HEK293 (cell line): ENCODE data around the gene AHRR.

Experiments
- CTCF ChIA-PET: fragments of 350-600 bp; formaldehyde crosslinking; extraction: SDS; loops from one replicate; lab custom pipeline; 2021; ENCODE audit warnings: antibody characterized with exemption; lab: Yijun Ruan, JAX
- POLR2A ChIA-PET: fragments of 300-600 bp; formaldehyde crosslinking; extraction: SDS; loops from one replicate; lab custom pipeline; 2020; ENCODE audit warnings: antibody characterized with exemption, inconsistent platforms; lab: Yijun Ruan, JAX
- H3K27ac ChIP-seq: fragments of 200-500 bp; sonication (Bioruptor generic); 2 replicates; pipeline ENCODE4 v1.5.1; 2014; ENCODE audit warnings: low read depth, low read length, control low read depth, inconsistent platforms; ENCODE audit errors: extremely low read depth
- H3K36me3 ChIP-seq, 2 experiments: fragments of 200-500 bp in 1 of 2; sonication (Bioruptor generic) in 1 of 2; 1 replicate in 1 of 2; 2 replicates in 1 of 2; pipeline ENCODE4 v1.5.1; 2014 to 2017; ENCODE audit warnings: inconsistent platforms in 2 of 2, low read length in 2 of 2; ENCODE audit not compliant: control insufficient read depth in 2 of 2, insufficient read depth in 1 of 2
- H3K4me1 ChIP-seq: fragments of 200-500 bp; sonication (Bioruptor generic); 2 replicates; pipeline ENCODE4 v1.5.1; 2014; ENCODE audit warnings: mild to moderate bottlenecking, low read length, inconsistent platforms; ENCODE audit not compliant: control insufficient read depth, insufficient read depth
- H3K4me3 ChIP-seq: 2 replicates; pipeline ENCODE4 v1.5.1; 2011; ENCODE audit warnings: low read depth, mild to moderate bottlenecking, control low read depth, low read length, moderate library complexity
- H3K9me3 ChIP-seq: fragments of 200-500 bp; sonication (Bioruptor generic); 2 replicates; pipeline ENCODE4 v1.5.1; 2014; ENCODE audit warnings: low read depth, low read length, inconsistent platforms; ENCODE audit not compliant: control insufficient read depth, insufficient read depth
- EGR2 ChIP-seq: fragments of 450-650 bp; formaldehyde crosslinking; IDR thresholded peaks from 2 replicates; pipeline ENCODE4 v1.5.1; 2016; ENCODE audit warnings: low read depth, missing biosample characterization, missing genetic modification characterization
- HOXD13 ChIP-seq: sonication (generic); formaldehyde crosslinking; IDR thresholded peaks from 2 replicates; pipeline ENCODE4 v1.8.0; 2022; ENCODE audit warnings: missing genetic modification reagents, borderline replicate concordance
- KLF9 ChIP-seq: fragments of 450-650 bp; formaldehyde crosslinking; IDR thresholded peaks from 2 replicates; pipeline ENCODE4 v1.5.1; 2016; ENCODE audit warnings: missing biosample characterization, missing genetic modification characterization, low read depth
- ZFHX2 ChIP-seq: fragments of 450-650 bp; formaldehyde crosslinking; conservative IDR thresholded peaks from 2 replicates; pipeline ENCODE4 v1.5.1; 2016; ENCODE audit warnings: missing biosample characterization, missing genetic modification characterization
- ZNF560 ChIP-seq: fragments of 450-650 bp; formaldehyde crosslinking; IDR thresholded peaks from 2 replicates; pipeline ENCODE4 v1.5.1; 2017; ENCODE audit warnings: missing biosample characterization, missing genetic modification characterization, borderline replicate concordance
- TF ChIP-seq, protein P1 (sequence below): fragments of 450-650 bp; formaldehyde crosslinking; conservative IDR thresholded peaks from 2 replicates; pipeline ENCODE4 v1.5.1; 2016; ENCODE audit warnings: low read depth, missing biosample characterization, missing genetic modification characterization
- TF ChIP-seq, protein P2 (sequence below): fragments of 450-650 bp; formaldehyde crosslinking; IDR thresholded peaks from 2 replicates; pipeline ENCODE4 v1.5.1; 2016; ENCODE audit warnings: missing biosample characterization, missing genetic modification characterization
- TF ChIP-seq, protein P3 (sequence below): fragments of 450-650 bp; formaldehyde crosslinking; IDR thresholded peaks from 2 replicates; pipeline ENCODE4 v1.5.1; 2016; ENCODE audit warnings: missing biosample characterization, missing genetic modification characterization, borderline replicate concordance

The AHRR gene

DNA sequence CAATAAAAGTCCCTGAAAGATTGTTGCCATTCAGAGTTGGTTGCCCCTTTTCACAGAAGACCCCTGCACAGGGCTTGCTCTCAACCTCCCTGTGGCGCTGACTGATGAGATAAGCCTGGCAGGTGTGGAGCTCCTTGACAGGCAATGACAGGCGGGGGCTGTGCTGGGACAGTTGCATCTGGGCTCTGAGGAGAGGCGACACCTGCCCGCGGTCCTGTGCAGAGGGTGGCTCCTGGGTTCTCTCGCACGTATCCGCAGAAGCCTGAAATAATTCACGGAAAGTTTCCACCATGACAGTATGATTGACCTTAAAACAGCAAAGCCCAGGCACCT lies 101.7 kb downstream of the AHRR start (continued):
- no peak for TF ChIP-seq ZNF560

DNA sequence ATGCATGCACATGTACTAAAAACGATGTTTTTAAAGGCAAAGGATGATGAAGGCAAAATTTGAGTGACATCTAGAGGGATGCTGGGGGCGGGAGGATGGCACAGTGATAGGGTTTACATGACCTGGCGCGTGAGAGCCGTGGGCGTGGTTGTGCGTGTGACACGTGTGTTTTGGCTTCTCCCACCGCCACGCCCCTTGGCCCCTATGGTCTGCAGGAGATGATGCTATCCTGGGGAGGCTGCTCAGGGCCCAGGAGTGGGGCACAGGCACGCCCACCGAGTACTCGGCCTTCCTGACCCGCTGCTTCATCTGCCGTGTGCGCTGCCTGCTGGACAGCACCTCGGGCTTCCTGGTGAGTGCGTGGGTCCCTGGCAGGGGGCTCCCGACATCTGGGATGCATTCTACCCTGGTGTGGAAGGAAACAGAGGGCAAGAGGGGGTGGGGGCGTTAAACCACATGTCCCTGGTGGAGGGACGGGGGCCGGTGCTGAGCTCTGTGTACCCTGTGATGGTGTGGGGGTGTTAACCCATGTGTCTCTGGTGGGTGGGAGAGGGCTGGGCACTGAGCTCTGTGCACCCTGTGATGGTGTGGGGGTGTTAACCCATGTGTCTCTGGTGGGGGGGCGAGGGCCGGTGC lies 102.2 kb downstream of the AHRR start:
- H3K27ac ChIP-seq: no peak overlapping the region

More for the DNA sequence above, 102.2 kb downstream of the AHRR start:
- ChIA-PET POLR2A (interaction anchor here (1.0 kb wide), 1 partner anchor 24 kb away, joined by 3 read pairs; no protein-coding TSS in a partner anchor), CTCF (interaction anchor here (1.0 to 2.4 kb wide), 5 partner anchors 9 to 107 kb away, joined by 3 to 15 read pairs (median 3); no protein-coding TSS in a partner anchor)
- peaks cover 0 to 34% of the 10 kb centered on the region in 2 experiments; a peak in 2 of 3 replicates for H3K36me3 ChIP-seq
- H3K9me3 ChIP-seq: no peaks in the 10 kb centered on the region
- no peak overlapping the region for H3K4me3 ChIP-seq
- TF ChIP-seq, protein P1, sequence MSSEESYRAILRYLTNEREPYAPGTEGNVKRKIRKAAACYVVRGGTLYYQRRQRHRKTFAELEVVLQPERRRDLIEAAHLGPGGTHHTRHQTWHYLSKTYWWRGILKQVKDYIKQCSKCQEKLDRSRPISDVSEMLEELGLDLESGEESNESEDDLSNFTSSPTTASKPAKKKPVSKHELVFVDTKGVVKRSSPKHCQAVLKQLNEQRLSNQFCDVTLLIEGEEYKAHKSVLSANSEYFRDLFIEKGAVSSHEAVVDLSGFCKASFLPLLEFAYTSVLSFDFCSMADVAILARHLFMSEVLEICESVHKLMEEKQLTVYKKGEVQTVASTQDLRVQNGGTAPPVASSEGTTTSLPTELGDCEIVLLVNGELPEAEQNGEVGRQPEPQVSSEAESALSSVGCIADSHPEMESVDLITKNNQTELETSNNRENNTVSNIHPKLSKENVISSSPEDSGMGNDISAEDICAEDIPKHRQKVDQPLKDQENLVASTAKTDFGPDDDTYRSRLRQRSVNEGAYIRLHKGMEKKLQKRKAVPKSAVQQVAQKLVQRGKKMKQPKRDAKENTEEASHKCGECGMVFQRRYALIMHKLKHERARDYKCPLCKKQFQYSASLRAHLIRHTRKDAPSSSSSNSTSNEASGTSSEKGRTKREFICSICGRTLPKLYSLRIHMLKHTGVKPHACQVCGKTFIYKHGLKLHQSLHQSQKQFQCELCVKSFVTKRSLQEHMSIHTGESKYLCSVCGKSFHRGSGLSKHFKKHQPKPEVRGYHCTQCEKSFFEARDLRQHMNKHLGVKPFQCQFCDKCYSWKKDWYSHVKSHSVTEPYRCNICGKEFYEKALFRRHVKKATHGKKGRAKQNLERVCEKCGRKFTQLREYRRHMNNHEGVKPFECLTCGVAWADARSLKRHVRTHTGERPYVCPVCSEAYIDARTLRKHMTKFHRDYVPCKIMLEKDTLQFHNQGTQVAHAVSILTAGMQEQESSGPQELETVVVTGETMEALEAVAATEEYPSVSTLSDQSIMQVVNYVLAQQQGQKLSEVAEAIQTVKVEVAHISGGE: no peak
- TF ChIP-seq, protein P2, sequence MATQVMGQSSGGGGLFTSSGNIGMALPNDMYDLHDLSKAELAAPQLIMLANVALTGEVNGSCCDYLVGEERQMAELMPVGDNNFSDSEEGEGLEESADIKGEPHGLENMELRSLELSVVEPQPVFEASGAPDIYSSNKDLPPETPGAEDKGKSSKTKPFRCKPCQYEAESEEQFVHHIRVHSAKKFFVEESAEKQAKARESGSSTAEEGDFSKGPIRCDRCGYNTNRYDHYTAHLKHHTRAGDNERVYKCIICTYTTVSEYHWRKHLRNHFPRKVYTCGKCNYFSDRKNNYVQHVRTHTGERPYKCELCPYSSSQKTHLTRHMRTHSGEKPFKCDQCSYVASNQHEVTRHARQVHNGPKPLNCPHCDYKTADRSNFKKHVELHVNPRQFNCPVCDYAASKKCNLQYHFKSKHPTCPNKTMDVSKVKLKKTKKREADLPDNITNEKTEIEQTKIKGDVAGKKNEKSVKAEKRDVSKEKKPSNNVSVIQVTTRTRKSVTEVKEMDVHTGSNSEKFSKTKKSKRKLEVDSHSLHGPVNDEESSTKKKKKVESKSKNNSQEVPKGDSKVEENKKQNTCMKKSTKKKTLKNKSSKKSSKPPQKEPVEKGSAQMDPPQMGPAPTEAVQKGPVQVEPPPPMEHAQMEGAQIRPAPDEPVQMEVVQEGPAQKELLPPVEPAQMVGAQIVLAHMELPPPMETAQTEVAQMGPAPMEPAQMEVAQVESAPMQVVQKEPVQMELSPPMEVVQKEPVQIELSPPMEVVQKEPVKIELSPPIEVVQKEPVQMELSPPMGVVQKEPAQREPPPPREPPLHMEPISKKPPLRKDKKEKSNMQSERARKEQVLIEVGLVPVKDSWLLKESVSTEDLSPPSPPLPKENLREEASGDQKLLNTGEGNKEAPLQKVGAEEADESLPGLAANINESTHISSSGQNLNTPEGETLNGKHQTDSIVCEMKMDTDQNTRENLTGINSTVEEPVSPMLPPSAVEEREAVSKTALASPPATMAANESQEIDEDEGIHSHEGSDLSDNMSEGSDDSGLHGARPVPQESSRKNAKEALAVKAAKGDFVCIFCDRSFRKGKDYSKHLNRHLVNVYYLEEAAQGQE: peak; percentile 59
- TF ChIP-seq KLF9: 0 out of 2 replicates have a peak, but pooled peaks have one; percentile 20
- TF ChIP-seq HOXD13 (CRISPR knock-in tag): no peak
- TF ChIP-seq, protein P3, sequence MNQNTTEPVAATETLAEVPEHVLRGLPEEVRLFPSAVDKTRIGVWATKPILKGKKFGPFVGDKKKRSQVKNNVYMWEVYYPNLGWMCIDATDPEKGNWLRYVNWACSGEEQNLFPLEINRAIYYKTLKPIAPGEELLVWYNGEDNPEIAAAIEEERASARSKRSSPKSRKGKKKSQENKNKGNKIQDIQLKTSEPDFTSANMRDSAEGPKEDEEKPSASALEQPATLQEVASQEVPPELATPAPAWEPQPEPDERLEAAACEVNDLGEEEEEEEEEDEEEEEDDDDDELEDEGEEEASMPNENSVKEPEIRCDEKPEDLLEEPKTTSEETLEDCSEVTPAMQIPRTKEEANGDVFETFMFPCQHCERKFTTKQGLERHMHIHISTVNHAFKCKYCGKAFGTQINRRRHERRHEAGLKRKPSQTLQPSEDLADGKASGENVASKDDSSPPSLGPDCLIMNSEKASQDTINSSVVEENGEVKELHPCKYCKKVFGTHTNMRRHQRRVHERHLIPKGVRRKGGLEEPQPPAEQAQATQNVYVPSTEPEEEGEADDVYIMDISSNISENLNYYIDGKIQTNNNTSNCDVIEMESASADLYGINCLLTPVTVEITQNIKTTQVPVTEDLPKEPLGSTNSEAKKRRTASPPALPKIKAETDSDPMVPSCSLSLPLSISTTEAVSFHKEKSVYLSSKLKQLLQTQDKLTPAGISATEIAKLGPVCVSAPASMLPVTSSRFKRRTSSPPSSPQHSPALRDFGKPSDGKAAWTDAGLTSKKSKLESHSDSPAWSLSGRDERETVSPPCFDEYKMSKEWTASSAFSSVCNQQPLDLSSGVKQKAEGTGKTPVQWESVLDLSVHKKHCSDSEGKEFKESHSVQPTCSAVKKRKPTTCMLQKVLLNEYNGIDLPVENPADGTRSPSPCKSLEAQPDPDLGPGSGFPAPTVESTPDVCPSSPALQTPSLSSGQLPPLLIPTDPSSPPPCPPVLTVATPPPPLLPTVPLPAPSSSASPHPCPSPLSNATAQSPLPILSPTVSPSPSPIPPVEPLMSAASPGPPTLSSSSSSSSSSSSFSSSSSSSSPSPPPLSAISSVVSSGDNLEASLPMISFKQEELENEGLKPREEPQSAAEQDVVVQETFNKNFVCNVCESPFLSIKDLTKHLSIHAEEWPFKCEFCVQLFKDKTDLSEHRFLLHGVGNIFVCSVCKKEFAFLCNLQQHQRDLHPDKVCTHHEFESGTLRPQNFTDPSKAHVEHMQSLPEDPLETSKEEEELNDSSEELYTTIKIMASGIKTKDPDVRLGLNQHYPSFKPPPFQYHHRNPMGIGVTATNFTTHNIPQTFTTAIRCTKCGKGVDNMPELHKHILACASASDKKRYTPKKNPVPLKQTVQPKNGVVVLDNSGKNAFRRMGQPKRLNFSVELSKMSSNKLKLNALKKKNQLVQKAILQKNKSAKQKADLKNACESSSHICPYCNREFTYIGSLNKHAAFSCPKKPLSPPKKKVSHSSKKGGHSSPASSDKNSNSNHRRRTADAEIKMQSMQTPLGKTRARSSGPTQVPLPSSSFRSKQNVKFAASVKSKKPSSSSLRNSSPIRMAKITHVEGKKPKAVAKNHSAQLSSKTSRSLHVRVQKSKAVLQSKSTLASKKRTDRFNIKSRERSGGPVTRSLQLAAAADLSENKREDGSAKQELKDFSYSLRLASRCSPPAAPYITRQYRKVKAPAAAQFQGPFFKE (tag by site-specific recombination): no peak
- peak; percentile 56 for TF ChIP-seq EGR2
- peak; percentile 70 for TF ChIP-seq ZFHX2 (tag by site-specific recombination)
- H3K4me1 ChIP-seq: 0 out of 2 replicates have a peak, but pooled peaks cover 2% of the 10 kb centered on the region
